HG02610 (cell line): ENCODE results near the gene ALG5.
A peak's percentile ranks its signal among the peaks of the same experiment; 100 is the strongest.

Experiments
- ATAC-seq: cut with Tn5 transposase; IDR thresholded peaks from one replicate; pipeline ENCODE4 v1.9.1; 2021; ENCODE audit warnings: mild to moderate bottlenecking, moderate library complexity; ENCODE audit not compliant: unreplicated experiment

Gene ALG5

DNA sequence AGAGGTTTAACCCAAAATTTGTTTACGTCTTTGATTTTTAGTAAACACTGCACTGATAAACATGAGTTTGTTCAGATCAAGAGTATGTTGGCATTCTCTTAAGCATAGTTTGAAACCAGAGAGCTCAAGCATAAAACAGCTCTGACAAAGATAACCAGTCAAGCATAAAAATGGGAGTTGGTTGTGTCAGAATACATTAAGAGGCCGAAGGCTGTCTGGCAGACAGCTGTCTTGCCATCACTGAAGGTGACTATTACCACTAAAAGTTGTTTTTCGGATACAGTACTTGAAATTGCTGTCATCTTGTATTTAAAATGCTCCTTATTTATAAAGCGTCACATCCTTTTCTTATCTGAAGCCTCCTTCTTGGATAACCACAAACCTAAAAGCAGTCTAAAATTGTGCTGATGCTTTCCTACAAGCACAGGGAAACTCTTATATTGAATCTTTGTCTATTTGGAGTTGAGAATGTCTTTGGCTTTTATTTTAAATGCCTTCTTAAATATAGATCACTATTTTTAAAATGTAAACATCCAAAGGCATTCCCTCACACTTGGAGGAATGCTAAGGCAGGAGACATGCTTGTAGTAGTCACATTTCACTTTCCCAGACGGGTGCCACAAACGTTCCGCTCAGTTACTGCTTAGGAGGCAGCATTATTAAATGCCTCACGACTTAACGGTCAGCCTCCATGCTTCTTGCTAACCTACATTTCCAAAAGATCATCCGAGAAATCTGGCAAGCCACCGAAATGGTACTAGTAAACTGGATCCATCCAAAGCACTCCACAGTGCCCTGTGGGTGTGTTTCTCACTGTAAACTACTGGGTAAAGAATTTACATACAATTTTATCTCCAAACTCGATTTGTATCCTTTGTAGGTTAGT lies 80.7 kb downstream of the ALG5 start:
- peak; percentile 67 for ATAC-seq

GRCh38 chr13:36917311-36917710 lies 81.8 kb downstream of the ALG5 start:
- no peak for ATAC-seq

DNA sequence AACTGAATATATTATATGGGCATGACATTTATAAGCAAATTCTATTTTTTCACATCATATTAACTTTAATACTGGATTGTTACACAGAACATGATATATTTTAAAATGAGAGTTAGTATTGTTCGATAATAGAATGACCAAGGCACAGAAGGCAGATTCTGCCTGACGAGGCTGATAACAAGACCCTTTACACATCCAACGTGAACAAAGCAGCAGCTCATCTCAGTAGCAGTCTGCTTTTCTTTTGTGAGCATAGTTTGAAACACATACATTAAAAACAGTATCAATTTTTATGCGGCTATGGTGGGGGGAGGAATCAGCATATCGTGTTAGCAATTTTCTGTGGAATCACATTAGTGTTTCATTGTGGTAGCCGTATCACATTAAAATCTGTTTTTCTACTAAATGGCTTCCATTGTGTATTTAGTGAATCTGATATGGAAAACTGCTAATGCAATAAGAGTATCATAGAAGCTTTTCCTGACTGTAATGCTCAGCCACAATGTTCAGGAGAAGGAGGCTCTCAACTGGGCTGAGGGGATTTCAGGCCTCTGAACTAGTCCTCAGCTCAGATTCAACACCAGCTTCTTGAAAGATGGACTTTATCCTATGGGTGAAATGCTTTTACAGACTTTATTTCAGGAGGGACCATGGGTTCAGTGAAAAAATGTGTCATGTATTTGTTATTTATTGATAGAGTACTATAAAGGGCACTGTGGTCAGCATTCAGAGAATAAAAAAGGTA lies 83.1 kb downstream of the ALG5 start:
- no peak for ATAC-seq

GRCh38 chr13:36915106-36915505 lies 84.0 kb downstream of the ALG5 start:
- ATAC-seq = no peak

GRCh38 chr13:36914648-36915047 lies 84.5 kb downstream of the ALG5 start:
- ATAC-seq = no peak

DNA sequence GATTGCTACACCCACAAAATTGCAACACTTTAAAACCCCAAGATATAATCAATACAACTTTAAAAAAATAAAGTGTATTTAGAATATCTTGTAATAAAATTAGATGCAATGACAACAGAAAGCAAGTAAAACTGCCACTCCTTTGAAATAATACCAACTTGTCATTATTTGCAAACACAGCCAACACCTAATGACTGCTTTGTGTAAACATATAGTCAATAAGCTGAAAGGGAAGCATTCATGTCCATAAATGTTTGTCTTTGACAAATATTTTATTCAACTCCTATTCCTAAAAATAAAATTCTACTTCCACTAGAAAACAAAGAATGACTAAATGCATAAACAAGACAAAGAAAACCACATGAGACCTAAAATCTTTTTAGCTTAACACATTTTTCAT lies 85.7 kb downstream of the ALG5 start:
- ATAC-seq = no peak

- no peak for ATAC-seq
These were observed 86.2 kb downstream of the ALG5 start for GRCh38 chr13:36912973-36913372.

GRCh38 chr13:36912369-36912768 lies 86.8 kb downstream of the ALG5 start:
- ATAC-seq = no peak

DNA sequence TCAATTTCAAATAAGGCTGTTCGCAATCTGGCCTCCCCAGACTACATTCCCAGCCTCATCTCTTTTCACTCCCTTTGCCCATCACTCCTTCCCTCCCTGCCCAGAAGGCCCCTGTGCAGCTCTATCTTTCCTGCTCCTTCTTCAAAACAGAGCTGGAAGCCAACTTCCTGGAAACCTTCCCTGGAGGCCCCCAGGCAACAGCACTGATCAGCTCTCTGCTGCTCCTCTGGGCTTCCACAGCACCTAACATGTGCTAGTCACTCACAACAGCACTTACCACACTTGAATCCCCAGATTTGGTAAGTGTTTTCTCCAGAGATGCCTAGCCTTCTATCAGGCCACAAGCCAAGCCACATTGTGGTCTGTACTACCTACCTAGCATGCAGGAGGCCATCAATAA lies 88.6 kb downstream of the ALG5 start:
- no peak for ATAC-seq

DNA sequence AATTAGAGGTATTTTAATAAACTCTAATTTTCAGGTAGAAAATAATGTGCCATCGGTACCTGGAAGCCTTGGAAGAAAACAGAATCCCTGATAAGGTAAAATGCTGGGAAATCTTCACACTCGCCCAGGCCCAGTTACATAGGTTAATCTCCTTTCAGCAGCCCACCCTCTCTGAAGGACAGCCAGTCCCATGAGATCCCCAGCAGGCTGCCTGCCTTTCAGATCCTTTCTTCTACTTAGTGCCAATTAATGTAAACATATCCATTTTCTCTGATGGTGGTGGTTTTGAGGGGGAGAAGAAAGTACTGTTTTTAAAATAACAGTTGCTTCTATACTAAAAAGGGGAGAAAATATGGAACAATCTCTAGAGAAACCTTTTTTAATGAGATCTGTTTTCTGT lies 91.3 kb downstream of the ALG5 start:
- no peak for ATAC-seq

DNA sequence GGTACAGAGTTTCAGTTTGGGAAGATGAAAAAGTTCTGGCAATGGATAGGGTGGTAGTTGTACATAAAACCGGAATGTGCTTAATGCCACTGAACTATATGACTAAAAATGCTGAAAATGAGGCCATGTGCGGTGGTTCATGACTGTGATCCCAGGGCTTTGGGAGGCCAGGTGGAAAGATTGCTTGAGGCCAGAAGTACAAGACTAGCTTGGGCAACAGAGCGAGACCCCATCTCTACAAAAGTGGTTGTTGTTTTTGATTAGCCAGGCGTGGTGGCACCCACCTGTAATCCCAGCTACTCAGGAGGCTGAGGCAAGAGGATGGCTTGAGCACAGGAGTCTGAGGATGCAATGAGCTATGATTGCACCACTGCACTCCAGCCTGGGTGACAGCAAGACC lies 91.9 kb downstream of the ALG5 start:
- no peak for ATAC-seq

- no peak for ATAC-seq
These were observed 93.2 kb downstream of the ALG5 start for GRCh38 chr13:36905944-36906343.

- ATAC-seq = no peak
These were observed 95.1 kb downstream of the ALG5 start for GRCh38 chr13:36903925-36904595.
